ENCODE data around the gene NTN1. TPM values are rescaled to one million over a fixed set of nuclear protein-coding genes. Genes with fewer than 3 reads are reported as not detected.

Gene NTN1
- total RNA-seq, 1 donor from 2014 or later, result 4.1 TPM

- Histone ChIP-seq H3K9me3 (no peaks in the 10 kb centered on the region), H3K27me3 (no peaks in the 10 kb centered on the region), H3K4me1 (peaks cover 3% of the 10 kb centered on the region), H3K4me3 (no peak overlapping the region), H3K36me3 (no peaks in the 10 kb centered on the region), H3K27ac (no peak overlapping the region)
- TF ChIP-seq, protein P1, sequence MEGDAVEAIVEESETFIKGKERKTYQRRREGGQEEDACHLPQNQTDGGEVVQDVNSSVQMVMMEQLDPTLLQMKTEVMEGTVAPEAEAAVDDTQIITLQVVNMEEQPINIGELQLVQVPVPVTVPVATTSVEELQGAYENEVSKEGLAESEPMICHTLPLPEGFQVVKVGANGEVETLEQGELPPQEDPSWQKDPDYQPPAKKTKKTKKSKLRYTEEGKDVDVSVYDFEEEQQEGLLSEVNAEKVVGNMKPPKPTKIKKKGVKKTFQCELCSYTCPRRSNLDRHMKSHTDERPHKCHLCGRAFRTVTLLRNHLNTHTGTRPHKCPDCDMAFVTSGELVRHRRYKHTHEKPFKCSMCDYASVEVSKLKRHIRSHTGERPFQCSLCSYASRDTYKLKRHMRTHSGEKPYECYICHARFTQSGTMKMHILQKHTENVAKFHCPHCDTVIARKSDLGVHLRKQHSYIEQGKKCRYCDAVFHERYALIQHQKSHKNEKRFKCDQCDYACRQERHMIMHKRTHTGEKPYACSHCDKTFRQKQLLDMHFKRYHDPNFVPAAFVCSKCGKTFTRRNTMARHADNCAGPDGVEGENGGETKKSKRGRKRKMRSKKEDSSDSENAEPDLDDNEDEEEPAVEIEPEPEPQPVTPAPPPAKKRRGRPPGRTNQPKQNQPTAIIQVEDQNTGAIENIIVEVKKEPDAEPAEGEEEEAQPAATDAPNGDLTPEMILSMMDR (IDR thresholded peaks at IDR 0.05), result no peak
- no peak for ATAC-seq
- intact Hi-C loops (cut with DNase I), result no loop called here
- DNase-seq, result no peak
These were observed 154.6 kb downstream of the NTN1 start for GRCh38 chr17:9175700-9176467.

DNA sequence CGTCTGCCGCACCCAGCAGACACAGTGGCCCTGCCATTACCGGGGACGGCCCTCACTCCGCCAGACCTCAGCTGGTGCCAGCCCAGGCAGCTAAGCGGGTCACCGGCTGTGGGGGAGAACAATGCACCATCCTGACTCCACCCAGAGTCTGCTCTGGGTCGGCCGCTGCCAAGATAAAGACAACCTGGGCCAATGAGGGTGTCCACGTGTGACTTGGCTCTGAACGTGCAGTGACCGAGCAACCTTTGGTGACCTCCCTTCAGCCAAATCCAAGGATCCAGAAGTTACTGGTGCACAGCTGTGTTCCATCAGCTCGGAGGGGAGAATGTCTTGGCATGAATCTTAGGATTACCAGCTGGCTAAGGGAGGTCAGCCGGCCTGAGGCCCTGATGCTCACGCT lies 155.9 kb downstream of the NTN1 start:
- Histone ChIP-seq H3K27me3 (no peaks in the 10 kb centered on the region), H3K4me3 (no peak overlapping the region), H3K27ac (no peak overlapping the region), H3K4me1 (peaks cover 3% of the 10 kb centered on the region), H3K9me3 (no peaks in the 10 kb centered on the region), H3K36me3 (no peaks in the 10 kb centered on the region)
- intact Hi-C loops (cut with DNase I), result no loop called here
- DNase-seq, result no peak
- TF ChIP-seq, protein P1 (IDR thresholded peaks at IDR 0.05), result no peak
- ATAC-seq, result no peak

DNA sequence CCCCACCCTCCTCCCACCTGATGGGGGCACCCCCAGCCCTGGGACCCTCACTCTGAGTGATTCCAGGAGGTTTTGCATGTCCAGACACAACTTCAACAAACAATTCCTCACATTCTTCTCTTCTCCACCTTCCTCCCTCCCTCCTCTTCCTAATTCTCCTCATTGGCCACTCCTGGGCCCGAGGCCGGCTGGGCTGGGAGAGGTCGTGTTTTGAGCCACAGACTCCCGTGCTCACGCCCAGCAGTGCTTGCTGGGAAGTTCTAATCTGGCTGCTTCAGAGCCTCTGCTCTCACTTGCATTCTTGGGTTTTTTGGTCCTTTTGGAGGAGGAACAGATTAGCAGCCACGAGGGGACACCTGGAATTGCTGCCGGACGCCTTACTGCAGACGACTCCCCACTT lies 157.0 kb downstream of the NTN1 start:
- Histone ChIP-seq H3K27ac (no peak overlapping the region), H3K27me3 (no peaks in the 10 kb centered on the region), H3K4me3 (no peak overlapping the region), H3K9me3 (no peaks in the 10 kb centered on the region), H3K36me3 (no peaks in the 10 kb centered on the region), H3K4me1 (peaks cover 3% of the 10 kb centered on the region)
- ATAC-seq, result no peak
- intact Hi-C loops (cut with DNase I), result no loop called here
- TF ChIP-seq, protein P1 (IDR thresholded peaks at IDR 0.05), result no peak
- no peak for DNase-seq

- Histone ChIP-seq H3K9me3 (no peaks in the 10 kb centered on the region), H3K4me3 (no peak overlapping the region), H3K27me3 (no peaks in the 10 kb centered on the region), H3K36me3 (no peaks in the 10 kb centered on the region), H3K27ac (no peak overlapping the region), H3K4me1 (peaks cover 3% of the 10 kb centered on the region)
- ATAC-seq (no peak), DNase-seq (no peak)
- intact Hi-C loops (cut with DNase I), result no loop called here
- TF ChIP-seq, protein P1 (IDR thresholded peaks at IDR 0.05), result no peak
These were observed 158.3 kb downstream of the NTN1 start for GRCh38 chr17:9179602-9180001.

- no peak for DNase-seq
- Histone ChIP-seq H3K27ac (no peak overlapping the region), H3K4me3 (no peak overlapping the region), H3K27me3 (no peaks in the 10 kb centered on the region), H3K9me3 (no peaks in the 10 kb centered on the region), H3K36me3 (no peaks in the 10 kb centered on the region), H3K4me1 (peaks cover 3% of the 10 kb centered on the region)
- TF ChIP-seq, protein P1 (IDR thresholded peaks at IDR 0.05), result no peak
- peak; percentile 11 for ATAC-seq
- intact Hi-C loops (cut with DNase I), result no loop called here
These were observed 160.3 kb downstream of the NTN1 start for GRCh38 chr17:9181640-9182039.

Measured in upper lobe of right lung (tissue), 1 donor.